GM12801 (cell line): Measurements from ENCODE around the gene GOLGA6L4.
"Not testable (repeated sequence)": the region's sequence is repeated elsewhere in the genome, so short reads cannot be mapped to it uniquely, and the experiment has no call there.

Experiments used
- TF ChIP-seq, protein P1 (sequence below): IDR thresholded peaks from one replicate; pipeline ENCODE4 v1.5.1; 2011; ENCODE audit warnings: control low read depth; ENCODE audit not compliant: insufficient read length; ENCODE audit errors: extremely low read depth

GOLGA6L4 gene, protein sequence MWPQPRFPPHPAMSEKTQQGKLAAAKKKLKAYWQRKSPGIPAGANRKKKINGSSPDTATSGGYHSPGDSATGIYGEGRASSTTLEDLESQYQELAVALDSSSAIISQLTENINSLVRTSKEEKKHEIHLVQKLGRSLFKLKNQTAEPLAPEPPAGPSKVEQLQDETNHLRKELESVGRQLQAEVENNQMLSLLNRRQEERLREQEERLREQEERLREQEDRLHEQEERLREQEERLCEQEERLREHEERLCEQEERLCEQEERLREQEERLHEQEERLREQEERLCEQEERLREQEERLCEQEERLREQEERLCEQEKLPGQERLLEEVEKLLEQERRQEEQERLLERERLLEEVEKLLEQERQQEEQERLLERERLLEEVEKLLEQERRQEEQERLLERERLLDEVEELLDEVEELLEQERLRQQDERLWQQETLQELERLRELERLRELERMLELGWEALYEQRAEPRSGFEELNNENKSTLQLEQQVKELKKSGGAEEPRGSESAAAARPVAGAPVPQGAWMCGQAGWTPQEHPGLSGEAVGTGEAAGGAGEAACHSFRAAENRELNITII

DNA sequence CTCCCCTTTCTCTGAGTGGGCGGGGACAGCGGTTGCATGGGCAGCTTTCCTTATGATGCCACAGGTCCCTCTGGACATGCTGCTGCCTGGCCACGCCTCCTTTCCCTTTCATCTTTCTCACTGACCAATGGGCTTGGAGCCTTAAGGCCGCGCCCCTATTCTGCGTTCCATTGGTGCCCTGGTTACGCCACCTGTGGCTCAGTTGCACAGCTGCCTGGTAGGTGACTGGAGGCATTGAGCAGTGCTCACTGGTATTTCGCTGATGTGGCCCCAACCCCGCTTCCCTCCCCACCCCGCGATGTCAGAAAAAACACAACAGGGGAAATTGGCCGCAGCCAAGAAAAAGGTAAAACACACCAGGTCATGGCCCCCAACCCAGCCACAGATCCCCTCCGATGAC is at the start of gene GOLGA6L4:
Gene GOLGA6L4 (plus strand): TSS at position 201 of the 400 bp plus-strand sequence. CDS start 62 bp downstream, at position 263.
- TF ChIP-seq, protein P1, sequence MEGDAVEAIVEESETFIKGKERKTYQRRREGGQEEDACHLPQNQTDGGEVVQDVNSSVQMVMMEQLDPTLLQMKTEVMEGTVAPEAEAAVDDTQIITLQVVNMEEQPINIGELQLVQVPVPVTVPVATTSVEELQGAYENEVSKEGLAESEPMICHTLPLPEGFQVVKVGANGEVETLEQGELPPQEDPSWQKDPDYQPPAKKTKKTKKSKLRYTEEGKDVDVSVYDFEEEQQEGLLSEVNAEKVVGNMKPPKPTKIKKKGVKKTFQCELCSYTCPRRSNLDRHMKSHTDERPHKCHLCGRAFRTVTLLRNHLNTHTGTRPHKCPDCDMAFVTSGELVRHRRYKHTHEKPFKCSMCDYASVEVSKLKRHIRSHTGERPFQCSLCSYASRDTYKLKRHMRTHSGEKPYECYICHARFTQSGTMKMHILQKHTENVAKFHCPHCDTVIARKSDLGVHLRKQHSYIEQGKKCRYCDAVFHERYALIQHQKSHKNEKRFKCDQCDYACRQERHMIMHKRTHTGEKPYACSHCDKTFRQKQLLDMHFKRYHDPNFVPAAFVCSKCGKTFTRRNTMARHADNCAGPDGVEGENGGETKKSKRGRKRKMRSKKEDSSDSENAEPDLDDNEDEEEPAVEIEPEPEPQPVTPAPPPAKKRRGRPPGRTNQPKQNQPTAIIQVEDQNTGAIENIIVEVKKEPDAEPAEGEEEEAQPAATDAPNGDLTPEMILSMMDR: not testable (repeated sequence)
